Measurements from ENCODE around the gene PPP1R10. TPM values are rescaled to one million over a fixed set of nuclear protein-coding genes. Genes with fewer than 3 reads are reported as not detected.

PPP1R10 gene
- total RNA-seq, 1 experiment from 2014 or later = 123 TPM

- H3K9ac ChIP-seq (ENCODE audit: extremely low read depth, insufficient read length, low read length) = no peak overlapping the region
- H3K36me3 Mint-ChIP-seq (ENCODE audit: insufficient read depth in 1 of 3, low read depth in 3 of 3) = peaks cover 18 to 26% (median 23%) of the 10 kb centered on the region in 3 experiments
- no peak overlapping the region for H3K18ac ChIP-seq (ENCODE audit: insufficient read length, low read depth, low read length)
- DNase-seq = no peak
- H3K4me1 ChIP-seq (ENCODE audit: insufficient read depth, low read length) = no peaks in the 10 kb centered on the region
- H3K27ac ChIP-seq (ENCODE audit: insufficient read length, low read depth, low read length) = no peak overlapping the region
- H3K14ac ChIP-seq (ENCODE audit: insufficient read depth, low read length) = no peak overlapping the region
- H3K23ac ChIP-seq (ENCODE audit: insufficient read length, low read depth, low read length) = no peak overlapping the region
- no peaks in the 10 kb centered on the region for H4K20me1 ChIP-seq (ENCODE audit: control insufficient read depth, insufficient read depth, insufficient read length)
- peaks cover 26 to 28% of the 10 kb centered on the region in 2 experiments for H3K4me1 Mint-ChIP-seq
- H3K4me2 ChIP-seq (ENCODE audit: insufficient read depth, insufficient read length, low read length) = no peak overlapping the region
- H2BK120ac ChIP-seq (ENCODE audit: low read depth, low read length, poor library complexity, severe bottlenecking) = no peak overlapping the region
- H4K8ac ChIP-seq (replicated peaks; ENCODE audit: insufficient read length, low read depth, low read length) = no peak overlapping the region
- H2AFZ ChIP-seq (ENCODE audit: low read length) = no peak overlapping the region
- no CpG with 5 or more reads among the region's 4 CpGs for WGBS (ENCODE audit: extremely low coverage, insufficient read length, low lambda C conversion rate)
- no peaks in the 10 kb centered on the region for H3K9me3 ChIP-seq (ENCODE audit: control insufficient read depth, low read depth, low read length)
- H3K4me3 Mint-ChIP-seq = peak overlapping the region; percentile 22 to 99; a peak in 4 of 5 replicates
- no peak overlapping the region for H2BK20ac ChIP-seq (ENCODE audit: low read depth, low read length, poor library complexity, severe bottlenecking)
- no peak overlapping the region for H3T11ph ChIP-seq (ENCODE audit: low read length)
- no peak overlapping the region for H2BK12ac ChIP-seq (ENCODE audit: insufficient read length, low read depth, low read length)
- no peak overlapping the region for H4K91ac ChIP-seq (ENCODE audit: insufficient read length, low read depth, low read length)
- no peak overlapping the region for H2BK15ac ChIP-seq (ENCODE audit: low read depth, low read length)
- no peak overlapping the region for H4K5ac ChIP-seq (ENCODE audit: insufficient read length, low read depth, low read length)
- H3K9me3 Mint-ChIP-seq = no peaks in the 10 kb centered on the region; a peak in 2 of 5 replicates
- H3K56ac ChIP-seq (ENCODE audit: insufficient read length, low read depth, low read length) = no peak overlapping the region
- H2BK5ac ChIP-seq (ENCODE audit: insufficient read length, low read length) = no peak overlapping the region
- no peak overlapping the region for H3K4ac ChIP-seq (ENCODE audit: low read depth, low read length)
- peaks cover 17% of the 10 kb centered on the region for H3K79me1 ChIP-seq (ENCODE audit: insufficient read depth, low read depth, low read length, poor library complexity, severe bottlenecking)
- H3K27me3 Mint-ChIP-seq (ENCODE audit: low read depth) = peaks cover 10% of the 10 kb centered on the region
- TF ChIP-seq CTCF (conservative IDR thresholded peaks at IDR 0.05) = no peak
- H3K27ac Mint-ChIP-seq = peak overlapping the region in 2 of 3 experiments; percentile 11 to 35; a peak in 3 of 7 replicates
- no peaks in the 10 kb centered on the region for H3K27me3 ChIP-seq (ENCODE audit: insufficient read depth, low read length)
- H3K23me2 ChIP-seq (ENCODE audit: insufficient read length, low read depth, low read length, poor library complexity, severe bottlenecking) = peaks cover 6% of the 10 kb centered on the region
- H3K79me2 ChIP-seq (ENCODE audit: insufficient read depth, low read length) = peaks cover 28% of the 10 kb centered on the region; the same call in 1 of the 2 replicates
- H2AK5ac ChIP-seq (ENCODE audit: insufficient read length, low read length) = no peak overlapping the region
Observed at GRCh38 chr6:30573113-30573512, 43.9 kb downstream of the PPP1R10 start.

Data from H9 (cell line).